ENCODE data around the gene HOXC5.

The HOXC5 gene

DNA sequence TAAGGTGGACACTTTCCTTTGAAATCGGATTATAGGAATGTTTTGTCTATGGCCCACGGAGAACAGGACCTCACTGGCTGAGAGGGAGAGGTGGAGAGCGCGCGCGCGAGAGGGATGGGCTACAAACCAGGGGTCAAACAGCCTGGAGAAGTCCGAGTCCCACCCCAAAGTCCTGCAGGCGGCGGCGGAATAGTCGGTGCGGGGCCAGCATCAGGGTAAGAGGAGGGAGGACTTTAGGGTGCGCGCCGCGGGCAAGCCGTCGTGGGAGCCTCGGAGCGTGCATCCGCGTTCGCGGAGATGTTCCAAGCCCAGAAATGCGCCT lies 27.4 kb upstream of the HOXC5 start:
- H3K4me1 ChIP-seq (ENCODE audit: control insufficient read depth, insufficient read depth, low read length), result peaks cover 11% of the 10 kb centered on the region
- H3K9ac ChIP-seq (ENCODE audit: low read length), result no peak overlapping the region
- no peak overlapping the region for H3K4me3 ChIP-seq (ENCODE audit: low read length)
- peaks cover 2% of the 10 kb centered on the region for H3K9me3 ChIP-seq (ENCODE audit: control insufficient read depth, low read length)
- no peaks in the 10 kb centered on the region for H3K36me3 ChIP-seq (ENCODE audit: control insufficient read depth, insufficient read depth, low read length)
- H3K27me3 ChIP-seq (ENCODE audit: control insufficient read depth, insufficient read depth, low read length), result peaks cover 97% of the 10 kb centered on the region

DNA sequence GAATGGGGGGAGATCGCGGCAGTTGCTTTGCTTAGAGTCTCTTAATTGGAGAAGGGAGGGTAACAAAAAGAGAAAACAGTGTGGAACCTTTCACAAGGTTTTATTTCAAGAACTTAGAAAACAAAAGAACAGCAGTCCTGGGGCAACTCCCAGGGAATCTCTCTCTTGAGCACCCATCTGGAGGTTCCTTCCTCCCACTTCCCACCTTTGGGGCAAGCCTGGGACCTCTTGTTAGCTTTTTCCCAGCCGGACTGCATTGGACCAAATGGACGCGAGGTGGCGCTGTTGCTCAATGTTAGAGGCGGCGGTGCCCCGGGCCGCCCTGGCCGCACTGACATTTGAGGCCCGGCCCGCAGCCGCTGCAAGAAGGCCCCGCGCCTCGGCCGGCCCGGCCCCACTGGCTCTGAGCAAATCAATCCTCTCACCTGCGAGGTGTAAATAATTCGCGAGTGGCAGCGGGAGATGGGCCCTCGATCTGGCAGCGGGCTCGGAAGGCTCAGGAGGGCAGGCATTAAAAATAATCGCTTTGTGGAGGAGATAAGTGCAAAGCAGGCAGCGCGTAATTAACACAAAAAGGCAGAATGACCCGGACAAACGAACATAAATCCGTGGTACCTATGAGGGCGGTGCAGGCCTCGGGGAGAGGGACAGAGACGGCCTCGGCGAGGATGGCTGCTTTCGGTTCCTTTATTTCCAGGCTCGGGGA lies 26.8 kb upstream of the HOXC5 start:
- Histone ChIP-seq H3K36me3 (ENCODE audit: control insufficient read depth, insufficient read depth, low read length) (no peaks in the 10 kb centered on the region), H3K9me3 (ENCODE audit: control insufficient read depth, low read length) (peaks cover 5% of the 10 kb centered on the region), H3K4me1 (ENCODE audit: control insufficient read depth, insufficient read depth, low read length) (peaks cover 10% of the 10 kb centered on the region), H3K27me3 (ENCODE audit: control insufficient read depth, insufficient read depth, low read length) (peaks cover 97% of the 10 kb centered on the region), H3K4me3 (ENCODE audit: low read length) (peak overlapping the region; percentile 46), H3K9ac (ENCODE audit: low read length) (peak overlapping the region; percentile 62)

DNA sequence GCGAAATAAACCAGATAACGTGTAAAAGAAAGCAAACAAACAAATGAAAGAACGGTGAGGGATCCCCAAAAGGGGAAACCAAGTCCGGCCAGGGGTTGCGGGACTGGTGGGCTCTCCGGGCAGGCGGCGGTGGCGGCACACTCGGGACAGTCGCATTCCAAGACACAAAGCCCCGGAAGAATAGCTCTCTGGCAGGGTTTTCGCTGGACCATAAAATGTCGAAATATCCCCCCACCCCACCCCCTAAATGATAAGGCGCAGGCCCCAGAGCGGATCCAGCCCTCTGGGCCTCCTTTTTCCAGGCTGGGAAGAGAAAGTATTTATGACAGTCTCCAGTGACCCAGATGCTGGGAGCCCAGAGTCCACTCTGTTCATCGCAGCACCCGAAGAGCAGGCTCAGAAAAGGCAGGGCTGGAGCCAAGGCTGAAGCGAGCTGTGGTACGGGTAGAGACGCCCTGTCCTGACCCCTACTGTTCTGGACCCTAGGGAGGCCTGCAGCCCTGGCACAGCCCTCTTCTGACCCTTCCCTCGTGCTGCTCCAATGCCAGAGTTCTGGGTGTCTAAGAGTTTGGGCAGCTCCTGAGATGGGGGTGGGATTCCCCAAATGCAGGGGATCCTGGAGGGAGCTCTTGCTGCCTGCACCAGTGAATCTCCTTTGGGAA lies 26.2 kb upstream of the HOXC5 start:
- Histone ChIP-seq H3K27me3 (ENCODE audit: control insufficient read depth, insufficient read depth, low read length) (peaks cover 97% of the 10 kb centered on the region), H3K4me1 (ENCODE audit: control insufficient read depth, insufficient read depth, low read length) (peaks cover 10% of the 10 kb centered on the region), H3K4me3 (ENCODE audit: low read length) (peak overlapping the region; percentile 46), H3K9ac (ENCODE audit: low read length) (peak overlapping the region; percentile 62), H3K9me3 (ENCODE audit: control insufficient read depth, low read length) (peaks cover 5% of the 10 kb centered on the region), H3K36me3 (ENCODE audit: control insufficient read depth, insufficient read depth, low read length) (no peaks in the 10 kb centered on the region)

DNA sequence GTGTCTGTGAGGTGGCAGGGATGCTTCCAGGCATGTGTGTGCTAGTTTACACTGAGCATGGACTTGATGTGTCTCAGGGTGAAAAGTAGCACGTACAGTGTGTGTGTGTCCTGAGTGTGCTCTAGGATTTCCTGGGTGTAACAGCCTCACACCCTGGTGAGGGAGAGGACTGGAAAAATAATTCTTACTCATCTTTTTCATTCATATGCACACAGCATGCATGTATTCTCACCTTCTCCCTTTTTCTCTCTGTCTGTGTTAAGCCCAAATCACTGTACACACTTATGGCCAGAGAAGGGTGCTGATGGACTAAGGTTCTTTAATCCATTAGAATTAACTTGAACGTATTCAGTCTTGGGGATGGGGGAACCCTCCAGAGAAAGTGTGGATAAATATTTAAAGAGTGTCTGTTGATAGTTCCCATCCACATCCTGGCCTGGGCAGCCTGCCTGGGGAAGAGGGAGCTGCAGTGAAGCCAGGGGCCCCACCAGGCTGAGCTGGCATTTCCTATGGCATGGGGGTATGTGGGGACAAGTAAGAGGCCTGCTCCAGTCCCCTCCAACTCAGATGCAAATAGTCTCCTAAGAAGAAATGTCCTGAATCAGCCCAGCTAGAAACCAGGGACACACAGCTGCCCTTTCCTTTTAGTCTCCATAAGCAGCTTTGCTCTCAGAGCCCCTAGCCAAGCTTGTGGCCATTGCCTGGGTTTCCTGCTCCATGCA lies 25.2 kb upstream of the HOXC5 start:
- Histone ChIP-seq H3K4me1 (ENCODE audit: control insufficient read depth, insufficient read depth, low read length) (peaks cover 10% of the 10 kb centered on the region), H3K36me3 (ENCODE audit: control insufficient read depth, insufficient read depth, low read length) (no peaks in the 10 kb centered on the region), H3K9ac (ENCODE audit: low read length) (no peak overlapping the region), H3K9me3 (ENCODE audit: control insufficient read depth, low read length) (peaks cover 5% of the 10 kb centered on the region), H3K27me3 (ENCODE audit: control insufficient read depth, insufficient read depth, low read length) (peaks cover 95% of the 10 kb centered on the region), H3K4me3 (ENCODE audit: low read length) (no peak overlapping the region)

DNA sequence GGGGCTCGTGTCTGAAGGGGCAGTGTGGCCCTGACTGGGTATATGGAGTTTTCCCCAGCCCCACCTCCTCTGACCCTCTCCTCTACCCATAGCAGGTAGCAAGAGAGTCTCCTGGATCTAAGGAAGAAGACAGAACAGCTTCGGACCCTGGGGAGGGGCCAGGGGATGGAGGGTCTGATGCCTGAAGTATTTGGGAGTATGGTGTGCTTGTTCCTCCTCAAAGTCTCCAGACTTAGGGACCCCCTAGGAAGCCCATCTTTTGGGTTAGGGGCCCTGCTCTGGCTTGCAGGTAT lies 24.6 kb upstream of the HOXC5 start:
- Histone ChIP-seq H3K27me3 (ENCODE audit: control insufficient read depth, insufficient read depth, low read length) (peaks cover 95% of the 10 kb centered on the region), H3K36me3 (ENCODE audit: control insufficient read depth, insufficient read depth, low read length) (no peaks in the 10 kb centered on the region)

DNA sequence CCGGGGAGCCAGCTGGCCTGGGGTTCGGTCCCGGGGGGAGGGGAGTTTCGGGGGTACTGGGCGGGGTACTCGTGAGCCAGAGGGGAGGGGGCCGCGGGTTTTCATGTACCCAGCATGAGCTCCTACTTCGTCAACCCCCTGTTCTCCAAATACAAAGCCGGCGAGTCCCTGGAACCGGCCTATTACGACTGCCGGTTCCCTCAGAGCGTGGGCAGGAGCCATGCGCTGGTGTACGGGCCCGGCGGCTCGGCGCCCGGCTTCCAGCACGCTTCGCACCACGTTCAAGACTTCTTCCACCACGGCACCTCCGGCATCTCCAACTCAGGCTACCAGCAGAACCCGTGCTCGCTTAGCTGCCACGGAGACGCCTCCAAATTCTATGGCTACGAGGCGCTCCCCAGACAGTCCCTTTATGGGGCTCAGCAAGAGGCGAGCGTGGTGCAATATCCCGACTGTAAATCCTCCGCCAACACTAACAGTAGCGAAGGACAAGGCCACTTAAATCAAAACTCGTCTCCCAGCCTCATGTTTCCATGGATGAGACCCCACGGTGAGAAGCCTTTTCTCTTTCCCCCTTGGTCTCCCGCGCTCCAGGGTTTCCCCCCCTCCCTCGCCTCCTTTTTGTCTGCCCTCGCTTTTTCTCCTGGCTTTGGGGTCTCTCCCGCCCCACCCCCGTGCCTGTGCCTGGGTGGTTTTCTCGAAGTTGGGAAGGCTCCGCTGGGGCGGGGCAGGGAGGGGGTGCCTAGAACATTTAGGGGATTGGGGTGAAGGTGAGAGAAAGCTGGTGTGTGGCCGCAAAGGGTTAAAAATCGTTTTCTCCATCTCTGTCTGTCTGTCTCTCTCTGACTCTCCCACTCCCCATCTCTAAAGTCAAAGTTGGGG lies 23.4 kb upstream of the HOXC5 start:
- Histone ChIP-seq H3K36me3 (ENCODE audit: control insufficient read depth, insufficient read depth, low read length) (no peaks in the 10 kb centered on the region), H3K27me3 (ENCODE audit: control insufficient read depth, insufficient read depth, low read length) (peaks cover 96% of the 10 kb centered on the region), H3K9ac (ENCODE audit: low read length) (no peak overlapping the region), H3K4me1 (ENCODE audit: control insufficient read depth, insufficient read depth, low read length) (peaks cover 10% of the 10 kb centered on the region), H3K4me3 (ENCODE audit: low read length) (no peak overlapping the region), H3K9me3 (ENCODE audit: control insufficient read depth, low read length) (peaks cover 5% of the 10 kb centered on the region)

More for the DNA sequence above, 24.6 kb upstream of the HOXC5 start:
- H3K9ac ChIP-seq (ENCODE audit: low read length), result no peak overlapping the region
- no peak overlapping the region for H3K4me3 ChIP-seq (ENCODE audit: low read length)
- peaks cover 10% of the 10 kb centered on the region for H3K4me1 ChIP-seq (ENCODE audit: control insufficient read depth, insufficient read depth, low read length)
- H3K9me3 ChIP-seq (ENCODE audit: control insufficient read depth, low read length), result peaks cover 5% of the 10 kb centered on the region

DNA sequence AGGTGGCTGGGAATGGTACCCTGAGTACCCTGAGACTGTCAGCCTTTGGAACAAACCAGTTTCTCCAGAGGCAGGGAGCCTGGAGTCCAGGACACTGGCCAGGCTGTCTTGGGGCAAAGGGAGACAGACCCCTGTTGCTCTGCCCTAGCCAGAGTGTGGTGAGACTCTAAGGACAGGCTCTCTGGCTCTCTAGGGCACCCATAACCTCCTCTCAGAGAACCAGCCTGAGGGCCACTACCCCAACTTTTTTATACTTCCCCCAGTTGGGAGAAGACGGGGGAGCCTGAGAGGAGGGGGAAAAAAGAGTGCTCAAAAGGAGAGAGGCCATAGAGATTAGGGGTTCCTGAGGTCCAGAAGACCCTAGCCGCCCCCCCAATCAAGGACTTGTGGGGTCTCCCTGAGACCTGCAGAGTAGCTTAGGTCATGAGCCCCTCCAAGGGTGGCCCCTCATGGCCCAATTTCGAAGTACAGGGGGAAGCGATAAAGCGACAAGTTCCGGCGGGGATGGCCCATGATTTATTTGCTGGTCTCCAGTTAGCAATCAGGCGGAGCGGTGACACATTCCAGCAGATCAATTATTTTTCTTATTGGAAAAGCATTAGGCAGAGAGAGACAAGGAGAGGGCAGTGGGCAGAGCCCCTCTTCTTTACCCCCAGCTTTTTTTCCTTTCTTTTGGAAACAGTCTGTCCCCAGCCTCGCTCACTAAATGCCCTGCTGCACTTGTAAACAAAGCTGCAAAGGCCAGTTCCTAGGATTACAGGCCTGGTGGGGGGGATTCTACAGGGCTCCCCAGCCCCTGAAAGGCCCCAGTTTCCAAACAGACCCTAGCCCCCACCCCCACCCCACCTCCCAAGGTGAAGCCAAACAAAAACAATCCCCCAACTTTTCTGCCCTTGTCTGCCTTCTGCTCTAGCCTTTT lies 22.5 kb upstream of the HOXC5 start:
- no peak overlapping the region for H3K9ac ChIP-seq (ENCODE audit: low read length)
- no peak overlapping the region for H3K4me3 ChIP-seq (ENCODE audit: low read length)
- peaks cover 15% of the 10 kb centered on the region for H3K4me1 ChIP-seq (ENCODE audit: control insufficient read depth, insufficient read depth, low read length)
- no peaks in the 10 kb centered on the region for H3K36me3 ChIP-seq (ENCODE audit: control insufficient read depth, insufficient read depth, low read length)
- H3K27me3 ChIP-seq (ENCODE audit: control insufficient read depth, insufficient read depth, low read length), result peaks cover 96% of the 10 kb centered on the region
- peaks cover 5% of the 10 kb centered on the region for H3K9me3 ChIP-seq (ENCODE audit: control insufficient read depth, low read length)

DNA sequence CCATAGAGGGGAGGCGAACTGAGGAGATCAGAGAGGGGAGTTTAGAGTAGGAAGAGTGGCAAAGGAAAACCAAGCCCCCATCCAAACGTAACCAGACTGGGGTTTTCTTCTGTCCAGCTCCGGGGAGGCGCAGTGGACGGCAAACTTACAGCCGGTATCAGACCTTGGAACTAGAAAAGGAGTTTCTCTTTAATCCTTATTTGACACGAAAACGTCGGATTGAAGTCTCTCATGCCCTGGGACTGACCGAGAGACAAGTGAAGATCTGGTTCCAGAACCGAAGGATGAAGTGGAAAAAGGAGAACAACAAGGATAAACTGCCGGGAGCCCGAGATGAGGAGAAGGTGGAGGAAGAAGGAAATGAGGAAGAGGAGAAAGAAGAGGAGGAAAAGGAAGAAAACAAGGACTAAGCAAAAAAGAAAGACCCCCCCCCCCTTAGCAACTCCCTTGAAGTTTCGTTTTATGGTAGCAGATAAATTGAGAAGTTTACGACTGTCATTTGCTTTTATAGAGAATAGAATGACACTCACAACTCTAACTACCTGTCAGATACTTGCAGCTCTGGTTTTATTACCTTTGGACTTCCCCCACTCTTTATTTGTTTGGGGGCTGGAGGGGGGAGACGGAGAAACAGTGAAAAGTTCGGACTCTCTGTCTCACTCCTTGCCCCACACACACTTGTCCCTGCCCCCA lies 21.7 kb upstream of the HOXC5 start:
- H3K27me3 ChIP-seq (ENCODE audit: control insufficient read depth, insufficient read depth, low read length), result peaks cover 96% of the 10 kb centered on the region
- no peak overlapping the region for H3K9ac ChIP-seq (ENCODE audit: low read length)
- H3K9me3 ChIP-seq (ENCODE audit: control insufficient read depth, low read length), result peaks cover 5% of the 10 kb centered on the region
- no peaks in the 10 kb centered on the region for H3K36me3 ChIP-seq (ENCODE audit: control insufficient read depth, insufficient read depth, low read length)
- H3K4me1 ChIP-seq (ENCODE audit: control insufficient read depth, insufficient read depth, low read length), result peaks cover 14% of the 10 kb centered on the region
- H3K4me3 ChIP-seq (ENCODE audit: low read length), result no peak overlapping the region

DNA sequence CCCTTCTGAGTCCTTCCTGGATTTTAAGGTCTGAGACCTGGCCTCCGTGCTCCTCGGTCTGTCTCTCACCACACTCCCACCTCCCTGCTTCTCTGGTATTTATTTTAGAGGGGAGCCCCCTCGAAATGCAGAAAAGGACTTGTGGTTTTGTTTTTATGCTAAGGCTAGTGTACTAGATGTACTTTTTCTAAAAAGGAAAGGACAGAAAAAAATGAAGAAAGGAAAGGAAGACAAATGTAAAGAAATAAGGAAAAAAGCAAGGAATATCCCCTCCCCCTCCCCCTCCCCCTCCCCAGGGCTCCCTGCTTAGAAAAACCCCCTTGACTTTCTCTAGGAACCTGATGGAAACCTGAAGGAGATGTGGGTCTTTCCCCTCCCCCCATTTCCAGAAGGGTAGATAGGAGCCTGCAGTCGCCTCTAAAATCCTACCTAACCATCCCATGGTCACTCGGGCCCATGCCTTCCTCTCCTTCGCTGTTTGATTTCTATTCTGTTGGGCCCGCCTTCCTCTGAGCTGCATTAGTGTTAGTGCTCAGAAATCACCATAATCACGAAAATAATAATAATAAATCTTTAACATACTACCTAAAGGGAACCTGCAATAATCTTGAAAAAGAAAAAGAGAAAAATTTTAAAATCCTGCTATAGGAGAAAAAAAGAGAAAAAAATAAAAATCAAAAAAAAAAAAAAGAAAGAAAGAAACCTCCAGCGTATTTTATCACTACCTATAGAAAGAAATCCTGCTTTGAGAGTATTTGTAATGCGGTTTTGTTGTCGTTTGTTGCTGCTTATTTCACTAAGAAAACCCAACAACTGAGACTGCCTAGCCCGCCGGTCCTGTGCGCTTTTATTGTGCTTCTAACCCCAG lies 21.0 kb upstream of the HOXC5 start:
- no peak overlapping the region for H3K9ac ChIP-seq (ENCODE audit: low read length)
- peaks cover 96% of the 10 kb centered on the region for H3K27me3 ChIP-seq (ENCODE audit: control insufficient read depth, insufficient read depth, low read length)
- peaks cover 8% of the 10 kb centered on the region for H3K4me1 ChIP-seq (ENCODE audit: control insufficient read depth, insufficient read depth, low read length)
- H3K36me3 ChIP-seq (ENCODE audit: control insufficient read depth, insufficient read depth, low read length), result no peaks in the 10 kb centered on the region
- H3K9me3 ChIP-seq (ENCODE audit: control insufficient read depth, low read length), result peaks cover 5% of the 10 kb centered on the region
- no peak overlapping the region for H3K4me3 ChIP-seq (ENCODE audit: low read length)

DNA sequence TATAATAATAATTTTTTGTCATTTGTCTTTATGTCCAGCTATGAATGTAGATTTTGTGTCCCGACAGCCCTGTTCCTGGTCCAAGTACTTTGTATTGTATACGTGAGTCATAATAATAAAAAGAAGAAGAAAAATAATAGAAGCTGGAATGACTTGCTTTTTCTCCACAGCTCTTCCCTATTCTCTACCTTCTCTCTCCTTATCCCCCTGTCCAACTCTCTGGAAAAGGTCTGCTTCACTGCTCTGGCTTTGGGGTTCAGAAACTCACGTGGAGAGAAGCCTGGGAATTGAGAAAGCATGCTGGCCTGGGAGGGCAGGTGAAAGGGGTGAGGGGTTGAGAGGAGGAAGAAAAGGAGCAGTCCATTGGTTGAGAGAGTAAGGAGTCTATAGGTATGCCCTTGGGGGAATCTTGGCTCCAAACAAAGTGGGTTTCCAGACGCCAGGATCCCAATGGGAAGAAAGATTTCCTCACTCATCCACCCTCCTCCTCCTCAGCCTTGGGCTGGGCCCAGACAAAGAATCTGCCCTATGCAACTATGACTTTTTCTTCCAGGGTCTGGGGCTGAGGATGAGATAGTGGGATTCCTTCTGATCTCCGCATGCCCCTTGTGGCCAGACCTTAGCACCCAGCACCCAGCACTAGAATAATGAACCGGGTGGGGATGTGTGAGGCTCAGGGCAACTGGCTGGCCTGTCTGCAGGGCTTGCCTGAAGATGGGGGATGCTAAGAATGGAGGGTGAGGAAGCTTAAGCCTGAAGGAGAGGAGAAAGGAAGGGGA lies 20.0 kb upstream of the HOXC5 start:
- Histone ChIP-seq H3K9ac (ENCODE audit: low read length) (no peak overlapping the region), H3K4me3 (ENCODE audit: low read length) (no peak overlapping the region), H3K9me3 (ENCODE audit: control insufficient read depth, low read length) (peaks cover 5% of the 10 kb centered on the region), H3K27me3 (ENCODE audit: control insufficient read depth, insufficient read depth, low read length) (peaks cover 96% of the 10 kb centered on the region), H3K36me3 (ENCODE audit: control insufficient read depth, insufficient read depth, low read length) (no peaks in the 10 kb centered on the region), H3K4me1 (ENCODE audit: control insufficient read depth, insufficient read depth, low read length) (peaks cover 14% of the 10 kb centered on the region)

Measured in mucosa of stomach (tissue), 1 donor.